GM19324 (cell line): Measurements from ENCODE around the gene CD40LG.

Experiments used
- ATAC-seq: cut with Tn5 transposase; IDR thresholded peaks from one replicate; pipeline ENCODE4 v1.9.1; 2021; ENCODE audit warnings: mild to moderate bottlenecking, moderate library complexity; ENCODE audit not compliant: unreplicated experiment, low FRiP score

CD40LG gene

GRCh38 chrX:136647677-136648360 lies at the start of gene CD40LG:
Gene CD40LG, plus strand, starts transcription at chrX:136648158. Its CDS starts 91 bp downstream, at chrX:136648249.
- no peak for ATAC-seq

GRCh38 chrX:136598631-136599030 lies 49.3 kb upstream of the CD40LG start:
- no peak for ATAC-seq

GRCh38 chrX:136600059-136600458 lies 47.9 kb upstream of the CD40LG start:
- ATAC-seq = no peak

GRCh38 chrX:136607236-136607635 lies 40.7 kb upstream of the CD40LG start:
- ATAC-seq = no peak

- ATAC-seq = no peak
Measured at GRCh38 chrX:136608295-136608933, 39.5 kb upstream of the CD40LG start.

- no peak for ATAC-seq
Measured at GRCh38 chrX:136616987-136617685, 30.8 kb upstream of the CD40LG start.

GRCh38 chrX:136619899-136620505 lies 28.0 kb upstream of the CD40LG start:
- ATAC-seq = no peak

GRCh38 chrX:136620780-136621179 lies 27.2 kb upstream of the CD40LG start:
- ATAC-seq = no peak

- ATAC-seq = no peak
Measured at GRCh38 chrX:136622568-136622967, 25.4 kb upstream of the CD40LG start.

GRCh38 chrX:136623396-136623795 lies 24.6 kb upstream of the CD40LG start:
- no peak for ATAC-seq

- no peak for ATAC-seq
Measured at GRCh38 chrX:136625246-136625645, 22.7 kb upstream of the CD40LG start.

- ATAC-seq = no peak
Measured at GRCh38 chrX:136626237-136626636, 21.7 kb upstream of the CD40LG start.

GRCh38 chrX:136626891-136627290 lies 21.1 kb upstream of the CD40LG start:
- no peak for ATAC-seq

GRCh38 chrX:136627409-136627808 lies 20.5 kb upstream of the CD40LG start:
- ATAC-seq = no peak

GRCh38 chrX:136629084-136629750 lies 18.7 kb upstream of the CD40LG start:
- no peak for ATAC-seq

- ATAC-seq = no peak
Measured at GRCh38 chrX:136630881-136631280, 17.1 kb upstream of the CD40LG start.

- no peak for ATAC-seq
Measured at GRCh38 chrX:136635235-136635634, 12.7 kb upstream of the CD40LG start.

- no peak for ATAC-seq
Measured at GRCh38 chrX:136636121-136636520, 11.8 kb upstream of the CD40LG start.

- no peak for ATAC-seq
Measured at GRCh38 chrX:136639506-136640176, 8.3 kb upstream of the CD40LG start.

- ATAC-seq = no peak
Measured at GRCh38 chrX:136643243-136643642, 4.7 kb upstream of the CD40LG start.
